Bronchial epithelial cell (primary cell): ENCODE measurements around the gene SAP30BP. TPM values are rescaled to one million over a fixed set of nuclear protein-coding genes. Genes with fewer than 3 reads are reported as not detected.

Experiments
- DNase-seq: peaks from one replicate; pipeline ENCODE4 v3.0.0-alpha.2; 2010; ENCODE audit warnings: low read depth
- FAIRE-seq: peaks from 2 replicates; lab custom pipeline; 2011; peaks lifted over from hg19 to GRCh38; lab: Jason Lieb, UNC
- H3K27me3 ChIP-seq: 2 replicates; pipeline ENCODE4 v1.5.1; 2011; ENCODE audit warnings: low read length; ENCODE audit not compliant: control insufficient read depth, insufficient read depth
- H3K36me3 ChIP-seq: 2 replicates; pipeline ENCODE4 v1.5.1; 2011; ENCODE audit warnings: low read length; ENCODE audit not compliant: control insufficient read depth, insufficient read depth
- H3K4me3 ChIP-seq: 2 replicates; pipeline ENCODE4 v1.5.1; 2011; ENCODE audit warnings: mild to moderate bottlenecking, low read depth, low read length, control low read depth
- total RNA-seq: library from RNA; depleted of rRNA; stranded (reverse); fragments of >200 nt; gene quantifications from 2 replicates; pipeline ENCODE4 v1.2.1, GENCODE V29; 2014
- TF ChIP-seq, protein P1 (sequence below): IDR thresholded peaks from 2 replicates; pipeline ENCODE4 v1.5.1; 2011; ENCODE audit warnings: mild to moderate bottlenecking, moderate library complexity, low read length, control low read depth, inconsistent platforms; ENCODE audit not compliant: insufficient read depth, severe bottlenecking

Gene SAP30BP
- total RNA-seq, 1 donor from 2014 or later: 58.4 TPM

DNA sequence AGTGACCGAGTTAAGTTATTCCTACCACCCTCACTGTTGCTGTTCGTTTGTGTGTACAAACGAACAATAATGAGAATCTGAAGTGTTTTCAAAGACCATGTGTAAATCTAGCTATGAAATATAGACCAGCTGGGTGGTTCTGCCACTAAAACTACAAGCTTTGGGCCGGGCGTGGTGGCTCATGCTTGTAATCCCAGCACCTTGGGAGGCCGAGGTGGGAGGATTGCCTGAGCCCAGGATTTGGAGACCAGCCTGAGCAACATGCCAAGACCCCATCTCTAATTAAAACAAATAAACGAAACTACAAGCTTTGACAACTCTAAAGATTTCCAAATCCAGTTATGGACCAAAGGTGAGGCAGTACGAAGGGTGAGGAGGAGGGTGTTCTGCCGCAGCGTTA lies 1.2 kb upstream of the SAP30BP start:
- no peak for FAIRE-seq
- no peak for DNase-seq
- H3K27me3 ChIP-seq: no peaks in the 10 kb centered on the region
- TF ChIP-seq, protein P1, sequence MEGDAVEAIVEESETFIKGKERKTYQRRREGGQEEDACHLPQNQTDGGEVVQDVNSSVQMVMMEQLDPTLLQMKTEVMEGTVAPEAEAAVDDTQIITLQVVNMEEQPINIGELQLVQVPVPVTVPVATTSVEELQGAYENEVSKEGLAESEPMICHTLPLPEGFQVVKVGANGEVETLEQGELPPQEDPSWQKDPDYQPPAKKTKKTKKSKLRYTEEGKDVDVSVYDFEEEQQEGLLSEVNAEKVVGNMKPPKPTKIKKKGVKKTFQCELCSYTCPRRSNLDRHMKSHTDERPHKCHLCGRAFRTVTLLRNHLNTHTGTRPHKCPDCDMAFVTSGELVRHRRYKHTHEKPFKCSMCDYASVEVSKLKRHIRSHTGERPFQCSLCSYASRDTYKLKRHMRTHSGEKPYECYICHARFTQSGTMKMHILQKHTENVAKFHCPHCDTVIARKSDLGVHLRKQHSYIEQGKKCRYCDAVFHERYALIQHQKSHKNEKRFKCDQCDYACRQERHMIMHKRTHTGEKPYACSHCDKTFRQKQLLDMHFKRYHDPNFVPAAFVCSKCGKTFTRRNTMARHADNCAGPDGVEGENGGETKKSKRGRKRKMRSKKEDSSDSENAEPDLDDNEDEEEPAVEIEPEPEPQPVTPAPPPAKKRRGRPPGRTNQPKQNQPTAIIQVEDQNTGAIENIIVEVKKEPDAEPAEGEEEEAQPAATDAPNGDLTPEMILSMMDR: no peak
- peaks cover 11% of the 10 kb centered on the region for H3K36me3 ChIP-seq
- no peak overlapping the region for H3K4me3 ChIP-seq

DNA sequence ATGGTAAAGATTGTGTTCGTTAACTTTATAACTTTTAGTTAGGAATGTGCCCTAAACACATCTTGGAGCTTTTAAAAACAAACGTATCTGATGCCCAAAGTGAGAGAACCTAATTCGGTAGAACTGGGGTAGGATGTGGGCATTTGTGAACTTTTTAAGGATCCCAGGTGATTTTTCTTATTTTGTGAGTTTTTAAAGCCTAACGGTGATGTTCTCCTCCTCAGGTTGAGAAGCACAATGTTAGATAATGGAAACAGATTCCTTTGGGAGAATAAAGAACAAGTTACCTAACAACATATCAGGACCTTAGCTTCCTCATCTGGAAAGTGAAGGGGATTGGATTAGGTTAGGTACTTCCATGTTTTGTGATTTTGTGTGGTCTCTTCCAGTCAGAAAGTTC lies 687 bp downstream of the SAP30BP start:
- Histone ChIP-seq H3K4me3 (peak overlapping the region; percentile 92), H3K27me3 (no peaks in the 10 kb centered on the region), H3K36me3 (peaks cover 14% of the 10 kb centered on the region)
- TF ChIP-seq, protein P1: no peak
- DNase-seq: no peak
- no peak for FAIRE-seq

DNA sequence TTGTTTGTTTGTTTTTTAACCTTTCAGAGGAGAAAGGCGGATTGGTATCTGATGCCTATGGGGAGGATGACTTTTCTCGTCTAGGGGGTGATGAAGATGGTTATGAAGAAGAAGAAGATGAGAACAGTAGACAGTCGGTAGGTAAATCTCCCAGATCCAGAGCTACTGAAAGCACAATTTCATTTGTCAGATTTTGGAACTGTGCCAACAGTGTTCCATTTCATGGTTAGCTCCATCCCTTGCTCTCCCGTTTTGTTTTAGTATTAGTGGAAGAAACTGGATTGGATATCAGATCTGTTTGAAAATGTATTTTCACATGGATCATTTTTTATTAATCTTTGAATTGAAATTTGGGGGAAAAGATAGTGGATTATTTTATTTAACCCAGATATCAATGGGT lies 1.4 kb downstream of the SAP30BP start:
- H3K36me3 ChIP-seq: peaks cover 14% of the 10 kb centered on the region
- no peaks in the 10 kb centered on the region for H3K27me3 ChIP-seq
- no peak for DNase-seq
- TF ChIP-seq, protein P1: no peak
- H3K4me3 ChIP-seq: no peak overlapping the region
- FAIRE-seq: no peak

DNA sequence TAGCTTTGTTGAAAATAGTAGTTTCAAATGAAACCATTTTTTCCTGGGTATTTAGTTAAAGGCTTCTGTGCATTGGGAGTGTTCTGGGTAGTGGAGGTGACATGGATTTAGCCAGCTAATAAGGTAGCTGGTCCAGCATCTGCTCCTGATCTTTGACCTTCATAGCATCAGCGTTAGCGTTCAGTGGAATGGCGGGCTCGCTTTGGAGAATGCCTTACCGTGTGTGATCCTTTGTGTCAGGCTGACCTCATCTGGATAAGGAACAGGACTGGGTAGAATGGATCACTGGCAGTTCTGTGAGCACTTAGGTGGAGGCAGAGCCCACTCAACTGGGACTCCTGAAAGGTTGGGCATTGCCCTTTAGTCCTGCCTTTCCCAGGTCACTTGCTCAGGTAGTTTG lies 3.7 kb downstream of the SAP30BP start:
- DNase-seq (no peak), FAIRE-seq (no peak)
- Histone ChIP-seq H3K36me3 (peaks cover 16% of the 10 kb centered on the region), H3K4me3 (no peak overlapping the region), H3K27me3 (no peaks in the 10 kb centered on the region)
- TF ChIP-seq, protein P1: no peak

DNA sequence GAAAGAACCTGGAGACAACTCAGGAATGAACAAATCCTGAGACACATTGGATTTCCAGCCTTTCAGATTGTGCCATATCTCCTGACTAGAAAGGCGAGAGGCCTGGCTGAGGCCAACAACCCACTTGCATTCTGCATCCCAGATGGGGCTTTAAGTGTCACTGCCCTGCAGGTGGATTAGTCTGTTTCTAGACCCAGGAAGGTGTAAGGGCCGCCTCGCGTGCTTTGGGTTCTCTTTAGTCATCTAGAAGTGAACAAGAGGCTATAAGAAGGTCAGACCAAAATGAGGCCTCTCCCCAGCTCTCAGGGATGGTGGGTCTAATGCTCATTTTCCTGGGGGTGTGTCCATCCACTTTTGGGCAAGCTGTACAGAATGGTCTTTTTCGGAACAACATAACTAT lies 4.9 kb downstream of the SAP30BP start:
- FAIRE-seq: no peak
- no peak overlapping the region for H3K4me3 ChIP-seq
- H3K36me3 ChIP-seq: peaks cover 16% of the 10 kb centered on the region
- no peak for DNase-seq
- H3K27me3 ChIP-seq: no peaks in the 10 kb centered on the region
- TF ChIP-seq, protein P1: no peak

DNA sequence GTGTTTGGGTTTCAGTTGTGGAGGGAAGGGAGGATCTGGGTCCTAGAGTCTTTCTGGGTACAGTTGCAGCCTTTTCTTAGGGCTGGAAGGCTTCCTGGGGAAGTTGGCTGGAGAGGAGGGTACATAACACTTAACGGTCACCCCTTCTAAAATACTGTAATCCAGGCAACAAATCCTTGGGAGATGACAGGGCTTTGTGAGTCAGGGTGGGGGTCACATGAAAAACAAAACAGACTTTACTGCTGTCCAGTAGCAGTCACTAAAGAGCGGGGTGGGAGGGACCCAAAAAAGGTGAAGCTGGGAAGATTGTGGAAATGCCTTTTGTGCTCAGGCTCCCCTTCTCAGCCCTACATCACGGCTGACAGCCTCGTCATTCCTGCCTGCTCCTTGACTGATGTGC lies 6.3 kb downstream of the SAP30BP start:
- TF ChIP-seq, protein P1: no peak
- no peaks in the 10 kb centered on the region for H3K27me3 ChIP-seq
- H3K36me3 ChIP-seq: peaks cover 18% of the 10 kb centered on the region
- FAIRE-seq (no peak), DNase-seq (no peak)
- no peak overlapping the region for H3K4me3 ChIP-seq
